Measurements from ENCODE around the gene TPP2.

TPP2 gene

DNA sequence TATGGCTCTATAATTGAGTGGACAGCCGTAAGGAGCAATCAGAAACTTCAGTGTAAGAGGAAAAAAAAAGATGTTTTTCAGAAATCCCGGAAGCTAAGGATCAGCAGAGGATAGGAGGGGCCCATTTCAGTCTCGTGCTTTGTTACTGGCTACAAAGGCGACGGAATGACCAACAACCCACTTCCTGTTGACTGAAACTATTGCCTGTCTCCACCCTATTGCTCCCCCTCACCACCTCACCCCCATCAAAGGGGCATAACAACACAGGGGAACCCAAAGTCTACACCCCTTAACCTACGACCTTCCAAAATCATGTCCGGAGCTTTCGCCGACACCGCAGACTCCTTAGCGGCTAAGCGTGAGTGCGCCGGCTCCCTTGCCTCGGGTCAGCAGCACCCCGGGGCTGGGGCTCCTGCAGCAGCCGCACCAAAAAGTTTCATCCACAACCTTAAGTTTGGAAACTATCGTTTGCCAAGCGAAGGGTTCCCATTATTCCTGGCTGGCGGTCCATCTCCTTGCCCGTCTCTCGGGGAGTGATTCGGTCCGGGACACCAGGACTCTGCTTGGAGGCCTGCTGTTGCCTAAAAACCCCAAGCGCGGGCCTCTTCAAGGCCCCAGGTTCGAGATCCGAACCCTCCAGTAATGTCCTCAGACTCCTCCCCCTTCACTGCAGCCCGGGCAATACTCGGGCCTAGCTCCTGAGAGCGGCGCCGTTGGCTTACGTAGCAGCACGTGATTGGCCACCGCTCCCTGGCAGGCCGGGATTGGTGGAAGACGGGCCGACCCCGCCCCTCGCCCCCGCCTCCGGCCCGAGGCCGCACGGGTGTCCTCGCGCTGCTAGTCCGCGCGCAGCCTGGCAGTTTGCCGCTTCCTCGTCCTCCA lies at the start of gene TPP2:
Gene TPP2, plus strand, starts transcription at position 840 of the 882 bp plus-strand sequence. CDS start 53 bp downstream, outside the sequence.
- peak; percentile 99 for DNase-seq

DNA sequence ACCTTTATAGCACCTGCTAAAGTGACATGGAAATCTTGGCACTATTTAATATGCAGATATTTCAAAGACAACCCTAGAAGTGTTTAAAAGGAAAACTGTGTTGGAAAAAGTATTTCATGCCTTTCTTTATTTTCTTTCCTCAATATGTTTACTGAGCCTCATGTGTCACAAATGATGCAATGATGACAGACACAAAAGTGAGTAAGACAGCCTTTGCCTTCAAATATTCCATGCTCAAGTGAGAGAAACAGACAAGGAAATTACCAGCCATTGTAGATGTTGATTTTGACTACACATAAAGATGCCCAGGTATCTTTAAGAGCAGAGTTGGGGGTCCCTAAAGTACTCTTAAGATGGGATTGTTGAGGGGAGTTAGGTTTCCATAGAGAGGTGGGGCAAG lies 48.0 kb upstream of the TPP2 start:
- no peak for DNase-seq

DNA sequence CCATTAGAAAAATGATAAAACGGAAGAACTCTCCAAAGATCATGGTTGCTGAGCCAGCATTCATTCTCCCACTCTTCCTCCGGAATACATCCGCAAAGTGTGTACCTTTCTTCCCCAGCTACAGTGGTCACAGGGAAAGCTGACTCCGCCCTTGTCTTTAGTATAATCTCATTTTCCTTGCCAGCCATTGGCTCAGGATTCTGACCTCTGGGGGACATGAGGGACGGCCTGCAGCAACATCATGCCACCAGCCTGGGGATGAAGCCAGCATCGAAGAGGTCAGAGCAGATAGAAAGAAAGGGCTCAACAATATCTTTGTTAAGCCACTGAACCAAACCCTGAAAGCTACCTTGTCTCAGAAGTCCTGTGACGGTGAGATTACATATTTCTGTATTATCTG lies 46.3 kb upstream of the TPP2 start:
- DNase-seq: no peak

DNA sequence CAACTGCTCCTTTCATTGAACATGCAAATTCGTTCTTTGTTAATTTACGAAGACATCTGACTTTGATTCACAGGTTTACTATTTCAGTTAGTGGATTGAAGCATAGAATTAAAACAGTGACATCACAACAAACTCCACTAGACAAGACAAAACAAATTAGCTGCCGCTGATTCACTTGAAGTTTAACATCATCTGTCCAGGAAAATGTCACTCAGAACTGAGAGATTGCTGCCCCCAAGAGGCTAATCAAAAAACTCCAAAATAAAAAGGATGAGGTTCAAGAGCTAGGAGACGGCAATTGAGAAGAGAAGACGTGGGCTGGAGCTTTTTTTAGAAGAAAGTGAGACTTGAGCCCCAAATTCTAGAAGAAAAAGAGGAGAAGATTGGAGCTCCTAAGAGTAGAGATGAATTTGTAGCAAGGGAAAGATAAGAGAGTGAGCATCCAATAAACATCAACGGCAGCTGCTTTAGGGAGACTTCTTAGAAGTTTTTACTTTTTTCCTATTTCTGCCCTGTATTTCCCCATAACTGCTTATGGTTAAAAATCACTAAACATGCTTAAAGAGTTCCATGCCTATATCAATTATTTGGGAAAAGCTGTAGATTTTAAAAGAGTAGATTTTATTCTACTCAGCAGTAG lies 40.8 kb upstream of the TPP2 start:
- no peak for DNase-seq

DNA sequence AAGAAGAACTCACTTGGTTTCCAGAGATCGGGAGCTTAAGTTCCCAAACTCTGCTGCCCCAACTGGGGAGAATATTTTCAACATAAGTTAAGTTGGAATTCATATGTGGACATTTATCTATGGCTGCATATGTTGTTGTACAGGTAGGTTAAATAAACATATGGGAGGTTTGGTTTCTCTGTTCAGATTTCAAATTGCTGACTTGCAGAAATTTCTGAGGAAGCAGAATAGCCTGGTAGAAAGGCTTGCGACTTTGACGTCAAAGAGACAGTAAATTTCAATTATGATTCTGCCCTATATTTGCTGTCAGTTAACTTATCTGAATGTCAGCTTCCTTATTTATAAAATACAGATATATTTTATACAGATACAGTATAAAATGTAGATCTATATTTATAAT lies 40.0 kb upstream of the TPP2 start:
- no peak for DNase-seq

DNA sequence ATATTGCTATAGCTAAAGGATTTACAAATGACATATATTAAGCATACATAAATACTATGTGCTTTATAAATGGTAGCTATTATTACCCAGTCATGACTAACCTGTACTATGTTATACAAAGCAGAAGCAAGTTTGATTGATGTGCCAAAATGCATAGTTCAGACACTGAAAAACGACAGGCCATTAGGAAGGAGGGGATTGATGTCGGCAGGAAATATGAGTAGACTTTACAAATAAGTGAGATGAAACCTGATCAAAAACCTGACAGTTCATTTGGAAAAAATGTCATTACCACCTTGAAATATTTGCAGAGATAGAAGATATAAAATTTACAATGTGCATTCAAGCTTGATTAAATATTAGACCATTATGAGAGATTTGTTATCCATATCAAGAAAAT lies 38.8 kb upstream of the TPP2 start:
- DNase-seq: no peak

DNA sequence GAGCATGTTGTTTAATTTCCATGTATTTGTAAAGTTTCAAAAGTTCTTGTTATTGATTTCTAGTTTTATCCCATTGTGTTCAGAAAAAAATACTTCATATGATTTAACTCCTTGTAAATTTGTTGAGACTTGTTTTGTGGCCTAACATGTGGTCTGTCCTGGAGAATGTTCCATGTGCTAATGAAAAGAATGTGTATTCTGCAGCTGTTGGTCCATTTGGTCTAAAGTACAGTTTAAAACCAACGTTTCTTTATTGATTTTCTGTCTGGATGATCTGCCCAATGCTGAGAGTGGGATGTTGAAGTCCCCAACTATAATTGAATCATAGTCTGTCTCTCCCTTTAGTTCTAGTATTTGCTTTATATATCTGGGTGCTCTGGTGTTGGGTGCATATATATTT lies 34.9 kb upstream of the TPP2 start:
- DNase-seq: no peak

DNA sequence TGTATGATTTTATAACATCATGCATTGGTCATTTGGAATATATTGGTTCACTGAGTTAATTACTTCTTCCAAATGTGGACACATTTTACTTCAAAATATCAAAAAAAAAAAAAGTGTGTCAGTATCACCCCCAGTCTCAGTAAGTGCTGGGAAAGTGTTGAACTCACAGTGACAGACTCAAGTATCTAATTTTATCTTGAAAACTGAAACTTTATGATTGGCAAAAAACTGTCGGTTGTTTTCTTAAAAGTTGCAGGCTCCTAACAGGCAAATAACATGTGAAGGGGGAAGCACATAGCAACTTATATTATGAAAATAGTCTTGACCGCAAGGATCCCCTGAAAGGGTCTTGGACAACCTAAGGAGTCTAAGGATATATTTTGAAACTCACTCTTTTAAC lies 33.5 kb upstream of the TPP2 start:
- DNase-seq: no peak

DNA sequence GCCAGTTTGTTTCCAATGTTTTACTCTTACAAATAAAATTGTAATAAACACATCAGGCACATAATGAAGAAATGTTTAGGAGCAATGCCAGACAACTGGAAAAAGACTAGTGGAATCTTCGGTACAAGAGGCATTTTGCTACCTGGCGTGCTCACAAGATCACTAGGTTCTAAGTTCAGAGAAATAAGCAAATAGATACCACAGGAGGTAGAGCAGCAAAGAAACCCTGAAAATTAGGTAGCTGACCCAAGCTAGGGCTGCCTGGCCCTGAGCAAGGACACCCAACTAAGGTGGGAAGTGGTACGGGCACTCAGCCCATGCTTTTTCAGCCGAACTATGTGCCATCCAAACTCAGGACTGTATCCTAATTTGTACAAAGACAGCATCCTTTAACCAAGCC lies 32.2 kb upstream of the TPP2 start:
- no peak for DNase-seq

DNA sequence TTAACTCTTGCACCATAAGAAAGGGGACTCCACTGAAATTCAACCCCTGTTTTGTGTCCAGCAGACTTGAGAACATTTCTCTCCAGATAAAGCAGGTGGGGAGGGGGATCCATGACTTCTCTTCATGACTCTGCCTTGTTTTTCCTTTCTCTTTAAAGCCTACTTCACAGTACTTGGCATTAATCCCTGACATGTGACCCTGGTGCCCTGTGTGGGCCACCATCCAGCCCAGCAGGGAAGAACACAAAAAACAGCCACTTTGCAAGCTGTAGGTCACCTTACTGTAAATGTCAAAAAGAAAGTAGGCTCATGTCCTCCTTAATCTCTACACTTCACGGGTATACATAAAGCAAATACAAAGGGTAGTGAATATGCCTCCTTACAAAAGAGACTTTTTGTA lies 30.3 kb upstream of the TPP2 start:
- no peak for DNase-seq

DNA sequence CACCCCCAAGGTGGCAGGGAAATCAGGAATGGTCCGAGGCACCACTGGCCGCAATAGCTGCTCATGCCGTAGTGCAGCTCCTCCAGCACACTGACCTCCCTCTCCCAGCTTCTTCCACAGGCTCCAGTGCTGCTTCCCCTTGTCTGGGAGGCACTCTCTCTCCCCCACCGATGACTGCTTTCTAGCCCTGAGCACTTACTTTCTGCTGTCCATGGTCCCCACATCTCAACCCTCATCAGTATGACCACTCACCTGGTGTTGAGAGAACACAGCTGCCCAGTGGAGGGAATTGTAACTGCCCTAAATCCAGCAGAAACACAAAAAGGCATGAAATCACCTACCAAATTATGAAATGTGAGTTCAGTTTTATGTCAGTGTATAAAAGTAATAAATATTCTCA lies 28.9 kb upstream of the TPP2 start:
- DNase-seq: no peak

DNA sequence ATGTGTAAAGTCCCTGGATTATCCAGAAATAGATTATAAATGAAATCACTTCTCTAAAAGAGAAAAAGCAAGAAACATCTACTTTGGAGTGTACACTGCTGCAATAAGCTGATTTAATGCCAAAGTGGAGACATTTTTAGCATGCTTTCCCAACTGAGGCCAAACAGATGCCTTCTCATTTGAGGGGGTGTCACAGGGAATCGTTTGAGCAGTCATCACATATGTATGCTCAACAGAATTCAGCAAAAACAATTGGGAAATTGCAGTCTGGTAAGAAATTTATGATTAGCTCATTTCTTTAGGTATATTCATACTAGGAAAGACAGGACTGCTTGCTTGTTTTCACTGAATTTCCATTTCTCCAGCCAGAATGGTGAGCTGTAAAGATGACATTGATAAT lies 27.3 kb upstream of the TPP2 start:
- no peak for DNase-seq

DNA sequence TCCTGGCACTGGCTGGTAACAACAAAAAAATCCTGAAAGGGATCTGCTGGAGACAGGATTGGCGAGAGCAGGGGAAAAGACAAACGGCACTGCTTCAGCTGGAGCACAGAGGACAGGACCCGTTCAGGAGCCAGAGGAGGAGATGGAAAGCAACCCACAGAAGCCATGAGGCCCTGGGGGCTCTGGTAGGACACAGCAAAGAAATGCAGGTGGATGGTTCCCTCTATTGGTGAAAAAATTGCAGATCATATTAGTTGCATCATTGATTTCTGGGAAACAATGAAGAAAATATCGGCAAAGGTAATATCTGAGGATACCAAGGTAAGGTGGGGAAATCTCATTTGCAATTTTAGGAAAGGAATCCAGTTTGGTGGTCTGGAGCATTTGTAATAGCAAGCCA lies 25.7 kb upstream of the TPP2 start:
- DNase-seq: no peak

DNA sequence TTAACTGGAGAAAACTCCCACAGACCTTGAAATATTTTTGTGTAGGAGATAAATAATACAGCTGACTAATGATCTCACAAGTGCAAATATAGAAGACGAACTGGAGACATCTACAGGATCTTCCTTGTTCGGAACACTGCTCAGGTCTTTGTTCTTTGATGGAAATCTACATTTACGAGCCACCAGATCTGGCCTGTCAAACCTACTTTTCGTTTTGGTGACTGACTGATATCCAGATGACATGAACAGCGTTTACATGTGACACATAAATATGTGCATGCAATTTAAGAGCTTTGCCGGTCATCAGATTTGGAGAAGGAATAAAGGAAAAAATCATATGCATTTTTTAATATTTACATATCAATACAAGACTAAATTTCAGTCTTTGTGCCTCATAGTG lies 24.5 kb upstream of the TPP2 start:
- DNase-seq: no peak

DNA sequence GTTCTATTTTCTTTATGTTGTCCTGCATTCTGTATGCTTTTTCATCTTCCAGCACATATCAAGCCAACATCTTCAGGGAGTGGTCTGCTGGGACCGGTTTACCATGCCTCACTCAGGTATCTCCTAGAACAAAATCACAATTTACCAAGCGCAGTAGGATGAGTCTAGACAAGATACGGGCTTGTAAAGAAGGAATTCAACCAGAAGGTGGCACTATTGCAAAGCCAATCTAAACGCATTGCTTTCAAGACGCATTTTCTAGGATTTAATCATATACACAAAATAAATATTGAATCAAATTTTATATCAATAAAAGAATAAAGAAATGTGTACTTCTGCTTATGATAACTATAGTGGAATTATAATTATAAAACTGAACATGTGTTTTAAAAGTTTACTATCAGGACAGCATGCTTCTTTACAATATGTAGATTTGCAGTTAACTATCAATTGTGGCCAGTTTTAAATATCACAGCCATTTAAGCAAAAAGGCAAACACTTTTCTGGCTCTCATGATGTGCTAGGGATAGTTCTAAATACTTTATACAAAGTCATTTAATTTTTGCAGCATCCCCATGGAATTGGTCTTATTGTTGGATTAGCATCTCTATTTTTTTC lies 16.1 kb upstream of the TPP2 start:
- DNase-seq: no peak

DNA sequence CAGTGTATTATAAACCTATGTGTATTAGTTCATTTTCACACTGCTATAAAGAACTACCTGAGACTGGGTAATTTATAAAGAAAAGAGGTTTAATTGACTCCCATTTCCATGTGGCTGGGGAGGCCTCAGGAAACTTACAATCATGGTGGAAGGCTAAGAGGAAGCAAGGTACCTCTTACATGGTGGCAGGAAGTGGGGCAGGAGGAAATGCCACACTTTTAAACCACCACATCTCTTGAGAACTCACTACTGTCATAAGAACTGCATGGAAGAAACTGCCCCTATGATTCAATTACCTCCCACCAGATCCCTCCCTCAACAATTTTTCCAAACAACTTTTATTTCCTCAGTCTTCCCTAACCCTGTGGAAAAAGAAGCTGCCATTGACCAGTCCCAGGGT lies 14.5 kb upstream of the TPP2 start:
- DNase-seq: no peak

DNA sequence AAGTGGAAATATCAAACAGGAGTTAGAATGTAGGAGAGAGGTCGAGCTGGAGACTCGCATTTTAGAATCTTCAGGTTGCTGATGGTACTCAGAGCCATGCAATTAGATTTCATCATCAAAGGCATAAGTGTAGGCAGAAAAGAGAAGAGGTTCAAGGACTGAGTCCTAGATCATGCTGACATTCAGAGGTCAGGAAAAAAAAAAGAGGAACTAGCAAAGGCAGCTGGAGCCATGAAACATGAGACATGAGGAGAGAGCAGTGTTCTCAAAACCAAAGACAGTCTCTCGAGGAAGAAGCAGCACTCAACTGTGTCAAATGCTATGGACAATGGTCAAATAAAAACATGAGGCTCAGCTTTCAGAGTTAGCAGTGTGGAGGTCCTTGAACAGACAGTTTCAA lies 12.4 kb upstream of the TPP2 start:
- DNase-seq: no peak

DNA sequence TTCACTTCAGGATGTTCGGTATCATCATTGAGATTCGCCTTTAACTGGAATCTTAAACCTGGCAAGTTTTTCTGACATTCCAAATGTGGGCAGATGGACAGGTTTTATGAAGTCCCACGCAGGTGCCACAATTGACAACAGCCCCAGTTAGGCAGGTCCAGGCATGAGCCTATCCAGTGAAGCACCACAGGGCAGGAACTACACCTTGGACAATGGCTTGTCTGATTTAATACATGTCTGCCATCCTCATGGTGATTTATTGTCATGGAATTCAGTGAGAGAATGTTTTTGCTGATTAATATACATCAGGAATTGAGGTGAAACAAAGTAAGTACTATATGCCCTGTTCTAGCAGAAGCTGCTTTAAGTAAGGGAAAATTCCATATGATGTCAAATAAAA lies 10.2 kb upstream of the TPP2 start:
- DNase-seq: no peak

DNA sequence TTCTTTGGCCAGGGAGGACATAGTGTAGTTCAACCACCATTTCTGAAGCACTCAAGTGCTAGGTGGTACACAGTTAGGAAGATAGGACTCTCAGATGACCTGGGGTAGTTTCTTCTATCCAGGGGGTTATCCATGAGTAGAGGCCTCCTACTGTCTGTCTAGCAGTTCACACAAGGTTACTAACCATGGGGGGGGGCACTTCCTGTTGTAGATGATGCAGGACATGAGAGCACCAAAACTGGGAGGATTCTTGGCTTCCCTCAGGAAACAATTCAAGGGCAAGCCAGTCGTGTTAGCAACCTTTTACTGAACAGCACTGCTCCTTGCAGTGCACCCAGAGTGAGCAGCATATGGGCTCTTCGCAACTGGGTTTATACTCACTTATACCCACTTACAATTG lies 8.9 kb upstream of the TPP2 start:
- DNase-seq: no peak

DNA sequence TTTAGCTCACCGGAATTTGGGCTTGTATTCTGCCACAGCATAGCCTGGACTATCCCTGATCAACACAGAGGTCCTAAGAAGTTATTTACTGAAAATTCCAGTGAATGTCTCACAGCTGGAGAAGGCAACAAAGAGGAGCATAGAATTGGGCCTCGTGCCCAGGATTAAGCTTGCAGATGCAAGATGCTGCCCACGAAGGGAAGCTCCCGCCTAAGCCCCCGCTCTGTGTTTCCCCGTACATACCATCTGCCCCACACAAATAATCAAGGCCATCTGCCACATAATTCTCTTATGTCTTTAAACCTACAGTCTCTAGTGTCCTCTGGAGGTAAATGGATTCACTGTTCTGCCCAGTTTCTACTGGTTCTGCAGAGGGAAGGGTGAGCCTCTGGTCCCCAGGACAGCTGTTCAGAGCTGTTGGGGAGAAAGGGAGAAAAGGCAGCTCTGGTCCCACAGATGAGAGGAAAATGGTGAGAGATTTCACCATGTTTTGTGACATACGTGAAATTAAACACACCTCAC lies 7.4 kb upstream of the TPP2 start:
- no peak for DNase-seq

DNA sequence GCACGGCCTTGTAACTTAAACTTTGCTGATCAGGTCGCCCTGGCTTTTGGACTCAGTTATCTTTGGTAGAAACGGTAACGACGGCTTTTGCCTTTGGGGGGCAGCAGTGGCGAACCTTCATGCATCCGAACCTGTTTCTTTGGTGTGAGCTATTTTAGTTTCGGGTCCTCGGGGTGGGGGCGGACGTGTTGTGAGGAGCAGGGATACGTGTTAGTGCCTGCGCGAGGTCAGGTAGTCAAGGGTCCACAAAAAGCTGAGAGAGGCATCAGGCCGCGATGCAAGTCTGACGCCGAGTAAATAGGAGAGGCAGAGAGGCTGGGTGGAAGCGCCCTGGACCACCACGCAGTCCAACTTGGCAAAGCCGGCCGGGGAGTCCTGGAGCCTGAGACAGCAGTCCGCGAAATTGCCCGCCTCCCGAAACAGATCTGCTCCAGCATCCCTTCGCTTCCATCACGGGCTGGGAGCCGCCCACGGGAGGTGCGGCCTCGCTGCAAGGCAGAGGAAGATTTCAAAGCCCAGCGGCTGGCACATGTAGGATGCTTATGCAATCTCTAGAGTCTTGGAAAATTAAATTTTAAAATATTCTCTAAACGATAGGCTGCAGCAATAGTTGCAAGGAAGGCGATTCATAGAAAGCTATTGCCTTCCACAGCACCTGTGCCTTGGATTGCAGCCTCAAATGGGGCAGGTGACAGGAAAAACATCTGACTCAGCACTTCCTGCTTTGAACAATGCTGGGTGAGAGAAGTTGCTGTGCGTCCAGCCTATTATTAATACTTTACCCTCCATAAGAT lies 4.6 kb upstream of the TPP2 start:
- peak; percentile 86 for DNase-seq

DNA sequence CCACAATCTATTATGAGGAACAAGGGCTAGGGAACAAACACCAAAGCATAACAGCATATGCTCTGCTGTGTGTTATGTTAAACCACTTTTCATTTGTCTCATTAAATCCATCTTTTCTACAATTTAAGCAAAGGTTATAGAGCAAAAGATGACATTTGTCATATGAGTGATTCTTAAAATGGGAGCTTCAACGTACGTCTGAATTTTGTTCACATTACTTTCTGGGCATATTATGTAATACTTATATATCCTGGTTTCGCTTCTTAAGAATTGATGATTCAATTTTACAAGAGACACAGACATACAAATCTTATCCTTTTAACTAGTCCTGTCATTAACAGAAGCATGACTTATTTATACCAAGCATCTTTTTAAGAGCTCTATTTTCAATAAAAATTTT lies 3.3 kb upstream of the TPP2 start:
- DNase-seq: no peak

All from stimulated activated CD8-positive, alpha-beta memory T cell treated with anti-CD3 and anti-CD28 coated beads, Interleukin-4, amount 100 ng/mL, for 48 hours (primary cell).